Activated T-cell treated with anti-CD3 and anti-CD28 coated beads for 4 hours (primary cell): ENCODE results near the gene HMCN2.

Experiments used
- DNase-seq: peaks from one replicate; pipeline ENCODE4 v3.0.0-alpha.2; 2020

The HMCN2 gene

DNA sequence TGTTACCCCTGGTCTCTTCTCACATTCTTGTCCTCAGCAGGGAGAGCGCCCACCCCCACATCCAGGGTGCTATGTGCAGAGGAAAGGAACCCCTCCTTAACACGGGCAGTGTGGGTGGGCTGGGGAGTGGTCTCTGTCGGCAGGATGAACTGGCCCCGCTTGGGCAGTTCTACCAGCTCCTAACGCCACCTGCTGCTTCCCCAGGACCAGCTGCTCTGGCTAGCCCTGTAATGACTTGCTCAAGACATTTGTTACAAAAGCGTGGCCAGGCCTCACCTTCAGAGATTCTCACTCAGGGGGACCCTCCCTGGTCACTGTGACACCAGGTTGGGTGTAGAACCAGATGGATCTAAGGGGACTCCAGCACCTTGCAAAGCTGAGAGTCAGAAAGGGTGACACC lies 82.4 kb downstream of the HMCN2 start:
- no peak for DNase-seq

DNA sequence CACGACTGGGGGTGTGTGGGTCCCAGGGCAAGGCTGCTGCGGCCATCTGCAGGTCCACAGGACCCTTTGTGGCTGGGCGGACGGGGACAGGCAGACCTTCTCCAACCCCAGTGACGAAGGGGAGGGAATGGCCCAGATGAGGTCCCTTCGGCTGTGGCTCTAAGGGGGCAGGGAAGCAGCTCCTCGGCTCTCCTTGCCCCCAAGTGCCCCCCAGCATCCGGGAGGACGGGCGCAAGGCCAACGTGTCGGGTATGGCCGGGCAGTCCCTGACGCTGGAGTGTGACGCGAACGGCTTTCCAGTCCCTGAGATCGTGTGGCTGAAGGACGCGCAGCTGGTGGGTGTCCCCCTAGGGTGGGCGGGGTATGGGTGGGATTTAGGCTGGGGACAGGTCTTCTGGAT lies 82.8 kb downstream of the HMCN2 start:
- no peak for DNase-seq

DNA sequence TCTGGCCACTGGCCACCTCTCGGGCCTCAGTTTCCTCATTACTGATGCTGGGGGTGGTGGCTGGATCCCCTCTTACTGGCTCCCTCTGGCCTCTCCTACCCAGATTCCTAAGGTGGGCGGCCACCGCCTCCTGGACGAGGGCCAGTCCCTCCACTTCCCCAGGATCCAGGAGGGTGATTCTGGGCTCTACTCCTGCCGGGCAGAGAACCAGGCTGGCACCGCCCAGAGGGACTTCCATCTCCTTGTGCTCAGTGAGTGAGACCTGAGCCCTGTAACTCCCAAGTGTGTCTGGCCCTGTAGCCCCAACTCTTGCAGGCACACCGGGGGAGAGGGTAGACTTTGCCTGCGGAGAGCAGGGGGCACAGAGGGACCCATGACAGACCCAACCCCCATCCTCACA lies 83.3 kb downstream of the HMCN2 start:
- DNase-seq, result no peak

DNA sequence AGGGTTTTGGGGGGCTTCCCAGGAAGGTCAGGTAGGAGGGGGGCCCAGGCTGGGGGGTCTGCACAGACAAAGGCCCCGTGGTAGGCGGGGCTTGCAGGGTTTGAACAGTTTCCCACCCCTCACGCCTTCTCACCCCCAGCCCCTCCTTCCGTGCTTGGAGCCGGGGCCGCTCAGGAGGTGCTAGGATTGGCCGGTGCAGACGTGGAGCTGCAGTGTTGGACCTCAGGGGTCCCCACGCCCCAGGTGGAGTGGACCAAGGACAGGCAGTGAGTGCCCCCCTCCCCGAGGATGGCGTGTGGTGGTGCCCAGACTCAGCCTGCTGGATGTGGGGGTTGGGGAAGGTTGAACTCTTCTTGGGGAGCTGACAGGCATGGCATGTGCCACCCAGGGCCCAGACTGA lies 83.8 kb downstream of the HMCN2 start:
- DNase-seq, result no peak

DNA sequence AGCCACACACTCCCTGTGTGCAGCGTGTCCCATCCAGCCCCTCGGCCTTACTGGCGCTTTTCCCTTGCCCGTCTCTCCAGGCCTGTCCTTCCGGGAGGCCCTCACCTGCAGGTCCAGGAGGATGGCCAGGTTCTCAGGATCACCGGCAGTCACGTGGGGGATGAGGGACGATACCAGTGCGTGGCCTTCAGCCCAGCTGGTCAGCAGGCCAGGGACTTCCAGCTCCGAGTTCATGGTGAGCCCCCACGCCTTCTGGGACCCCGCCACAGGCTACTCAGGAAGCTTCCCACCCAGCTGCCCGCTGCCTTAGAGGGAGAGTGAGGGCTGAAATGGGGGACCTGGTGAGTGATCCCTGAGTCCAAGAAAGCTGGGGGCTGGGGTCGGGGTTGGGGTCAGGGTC lies 85.8 kb downstream of the HMCN2 start:
- no peak for DNase-seq

DNA sequence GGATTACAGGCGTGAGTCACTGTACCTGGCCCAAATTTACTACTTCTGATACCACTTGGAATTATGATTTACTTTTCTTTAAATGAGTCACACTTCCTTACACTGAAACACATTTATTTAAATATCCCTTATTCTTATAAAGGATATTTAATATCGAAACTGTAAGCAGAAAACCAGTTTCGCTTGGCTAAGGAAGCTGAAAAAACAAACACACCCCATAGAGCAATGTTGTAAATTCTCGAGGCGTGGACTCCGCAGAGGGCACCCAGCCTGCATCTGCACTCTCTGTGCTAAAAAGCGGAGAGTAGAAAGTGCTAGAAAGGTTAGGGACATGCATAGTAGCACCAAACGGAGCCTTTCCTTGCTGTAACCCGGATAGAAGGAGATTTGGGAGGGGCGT lies 86.5 kb downstream of the HMCN2 start:
- no peak for DNase-seq

DNA sequence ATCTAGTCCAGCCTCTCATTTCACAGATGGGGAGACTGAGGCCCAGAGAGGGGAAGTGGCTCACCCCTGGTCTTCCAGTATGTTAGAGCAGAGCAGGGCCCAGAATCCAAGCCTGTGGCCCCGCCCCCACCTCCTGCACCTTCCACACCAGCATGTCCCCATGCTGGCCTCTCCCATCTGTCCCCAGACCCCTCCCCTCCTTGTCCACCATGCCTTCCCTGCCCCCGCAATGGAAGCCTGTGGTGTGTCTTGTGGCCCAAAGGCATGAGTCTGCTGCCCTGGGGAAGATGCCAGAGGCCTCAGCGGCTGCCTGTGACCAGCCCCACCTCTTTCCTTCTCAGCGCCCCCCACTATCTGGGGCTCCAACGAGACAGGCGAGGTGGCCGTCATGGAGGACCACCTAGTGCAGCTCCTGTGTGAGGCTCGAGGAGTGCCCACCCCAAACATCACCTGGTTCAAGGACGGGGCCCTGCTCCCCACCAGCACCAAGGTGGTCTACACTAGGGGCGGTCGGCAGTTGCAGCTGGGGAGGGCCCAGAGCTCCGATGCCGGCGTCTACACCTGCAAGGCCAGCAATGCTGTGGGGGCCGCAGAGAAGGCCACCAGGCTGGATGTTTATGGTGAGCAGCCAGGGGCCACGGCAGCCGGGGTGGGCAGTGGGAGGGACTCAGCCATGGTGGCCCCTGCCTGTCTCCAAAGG lies 87.2 kb downstream of the HMCN2 start:
- no peak for DNase-seq

DNA sequence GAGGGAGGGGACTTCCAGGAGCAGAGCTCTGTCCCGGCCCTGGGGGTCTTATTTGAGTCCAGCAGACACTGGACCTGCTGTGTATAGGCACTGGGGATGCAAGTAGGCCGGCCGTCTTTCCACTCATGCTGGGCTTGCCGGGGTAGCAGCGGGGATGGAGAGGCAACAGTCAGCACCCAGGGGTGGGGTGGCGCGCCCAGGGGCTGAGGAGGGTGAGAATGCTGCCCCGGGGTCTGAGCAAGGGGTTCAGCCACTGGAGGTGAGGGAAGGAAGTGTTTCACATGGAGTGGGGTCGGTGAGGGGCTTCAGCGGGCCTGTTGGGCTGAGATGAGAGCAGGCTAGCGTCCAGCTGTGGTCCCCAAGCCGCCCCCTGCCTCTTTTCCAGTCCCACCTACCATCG lies 88.8 kb downstream of the HMCN2 start:
- DNase-seq, result no peak

DNA sequence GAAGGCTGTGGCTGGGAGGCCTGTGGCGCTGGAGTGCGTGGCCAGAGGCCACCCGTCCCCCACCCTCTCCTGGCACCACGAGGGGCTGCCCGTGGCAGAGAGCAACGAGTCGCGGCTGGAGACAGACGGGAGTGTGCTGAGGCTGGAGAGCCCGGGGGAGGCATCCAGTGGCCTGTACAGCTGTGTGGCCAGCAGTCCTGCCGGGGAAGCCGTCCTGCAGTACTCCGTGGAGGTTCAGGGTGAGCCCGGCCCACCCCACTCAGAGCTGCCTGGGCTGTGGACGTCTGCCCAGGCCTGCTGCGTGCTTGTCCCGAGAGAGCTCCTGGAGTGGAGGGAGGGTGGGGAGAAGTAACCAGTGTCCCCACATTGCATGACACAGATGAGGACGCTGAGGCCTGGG lies 89.2 kb downstream of the HMCN2 start:
- DNase-seq, result no peak

DNA sequence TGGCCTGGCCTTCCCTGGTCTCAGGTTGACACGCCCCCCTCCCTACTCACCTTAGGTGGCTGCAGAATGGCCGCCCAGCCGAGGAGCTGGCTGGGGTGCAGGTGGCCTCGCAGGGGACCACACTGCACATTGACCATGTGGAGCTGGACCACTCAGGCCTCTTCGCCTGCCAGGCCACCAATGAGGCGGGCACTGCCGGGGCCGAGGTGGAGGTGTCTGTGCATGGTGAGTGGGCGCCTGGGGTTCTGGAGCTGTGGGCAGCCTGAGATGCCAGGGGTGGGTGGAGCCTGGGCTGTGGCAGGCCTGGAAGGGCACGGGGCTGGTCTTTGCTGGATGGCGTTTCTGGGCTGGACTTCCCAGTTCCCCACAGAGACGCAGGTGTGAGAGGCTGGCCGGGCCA lies 90.5 kb downstream of the HMCN2 start:
- DNase-seq, result no peak

DNA sequence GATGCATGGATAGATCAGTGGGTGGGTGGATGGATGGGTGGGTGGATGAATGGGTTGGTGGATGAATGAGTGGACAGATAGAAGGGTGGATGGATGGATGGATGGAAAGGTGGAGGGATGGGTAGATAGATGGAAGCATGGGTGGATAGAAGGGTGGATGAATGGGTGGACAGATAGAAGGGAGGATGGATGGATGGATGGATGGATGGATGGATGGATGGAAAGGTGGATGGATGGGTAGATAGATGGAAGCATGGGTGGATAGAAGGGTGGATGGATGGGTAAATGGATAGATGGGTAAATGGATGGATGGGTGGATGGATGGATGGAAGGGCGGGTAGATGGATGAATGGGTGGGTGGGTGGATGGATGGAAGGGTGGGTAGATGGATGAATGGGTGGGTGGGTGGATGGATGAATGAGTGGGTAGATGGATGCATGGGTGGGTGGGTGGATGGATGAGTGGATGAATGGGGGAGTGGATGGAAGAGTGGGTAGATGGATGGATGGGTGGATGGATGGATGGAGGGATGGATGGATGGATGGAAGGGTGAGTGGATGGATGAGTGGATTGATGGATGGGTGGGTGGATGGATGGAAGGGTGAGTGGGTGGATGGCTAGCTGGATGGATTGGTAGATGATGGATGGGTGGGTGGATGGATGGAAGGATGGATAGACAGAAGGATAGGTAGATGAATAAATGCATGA lies 91.5 kb downstream of the HMCN2 start:
- DNase-seq, result no peak

DNA sequence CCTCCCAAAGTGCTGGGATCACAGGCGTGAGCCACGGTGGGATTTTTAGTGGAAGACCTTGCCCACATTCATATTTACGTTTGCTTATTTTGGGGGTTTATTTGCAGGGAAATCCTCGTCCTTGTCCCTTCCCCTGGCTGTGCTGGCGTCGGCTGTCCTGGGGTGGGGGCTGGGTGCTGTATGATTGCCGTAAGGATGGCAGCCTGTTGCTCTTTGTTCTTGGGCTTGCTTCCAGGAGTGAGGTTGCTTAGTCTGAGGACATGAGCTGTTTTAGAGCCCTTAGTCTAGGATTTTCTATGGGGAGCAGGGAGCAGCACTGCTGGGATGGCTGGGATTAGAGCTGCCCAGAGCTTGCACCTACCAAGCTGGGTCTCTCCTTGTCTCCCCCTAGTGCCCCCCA lies 93.4 kb downstream of the HMCN2 start:
- no peak for DNase-seq

DNA sequence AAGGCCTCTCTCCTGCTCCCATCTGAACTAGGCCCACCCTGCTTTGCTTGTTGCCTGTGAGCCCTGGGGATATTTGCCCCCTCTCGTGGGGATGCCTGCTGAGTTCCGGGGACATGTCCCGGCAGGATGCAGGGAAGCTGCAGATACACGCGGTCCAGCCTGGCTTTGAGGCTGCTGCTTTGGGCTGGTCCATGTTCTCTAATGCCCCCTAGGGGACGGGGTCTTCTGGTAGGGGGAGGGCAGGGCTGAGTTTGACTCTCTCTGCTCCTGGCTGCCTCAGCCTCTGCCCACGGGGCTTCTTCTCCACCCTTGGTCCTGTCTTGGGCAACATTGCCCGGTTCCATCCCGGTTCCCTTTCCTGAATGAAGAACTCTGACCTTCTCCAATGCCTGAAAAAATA lies 94.3 kb downstream of the HMCN2 start:
- DNase-seq, result no peak

DNA sequence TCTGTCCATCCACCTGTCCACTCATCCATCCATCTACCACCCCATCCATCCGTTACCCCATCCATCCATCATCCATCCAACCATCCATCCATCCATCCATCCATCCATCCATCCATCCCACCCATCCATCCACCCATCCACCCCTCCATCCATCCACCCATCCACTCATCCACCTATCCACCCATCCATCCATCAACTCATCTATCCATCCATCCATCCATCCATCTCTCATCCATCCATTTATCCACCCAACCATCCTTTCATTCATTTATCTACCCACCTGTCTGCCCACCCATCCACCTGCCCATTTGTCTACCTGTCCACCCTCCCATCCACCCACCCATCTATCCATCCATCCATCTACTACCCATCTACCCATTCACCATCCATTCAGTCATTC lies 95.1 kb downstream of the HMCN2 start:
- no peak for DNase-seq

DNA sequence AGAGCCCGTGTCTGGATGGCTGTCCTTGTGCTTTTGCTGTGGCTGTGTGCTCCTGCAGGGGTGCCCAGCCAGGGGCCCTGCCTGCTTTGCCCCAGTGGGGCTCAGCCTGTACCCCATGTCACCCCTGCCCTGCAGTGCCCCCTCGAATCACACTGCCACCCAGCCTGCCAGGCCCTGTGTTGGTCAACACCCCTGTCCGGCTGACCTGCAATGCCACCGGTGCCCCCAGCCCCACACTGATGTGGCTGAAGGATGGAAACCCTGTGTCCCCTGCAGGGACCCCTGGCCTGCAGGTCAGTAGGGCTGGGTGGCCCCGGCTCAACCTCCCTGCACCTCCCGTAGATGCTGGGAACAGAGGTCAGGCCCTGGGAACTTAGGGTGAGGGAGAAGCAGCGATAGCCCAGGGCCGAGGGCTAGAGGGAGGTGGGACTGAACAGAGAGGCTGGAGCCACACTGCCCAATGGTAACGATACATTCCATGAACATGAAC lies 96.4 kb downstream of the HMCN2 start:
- DNase-seq, result no peak

DNA sequence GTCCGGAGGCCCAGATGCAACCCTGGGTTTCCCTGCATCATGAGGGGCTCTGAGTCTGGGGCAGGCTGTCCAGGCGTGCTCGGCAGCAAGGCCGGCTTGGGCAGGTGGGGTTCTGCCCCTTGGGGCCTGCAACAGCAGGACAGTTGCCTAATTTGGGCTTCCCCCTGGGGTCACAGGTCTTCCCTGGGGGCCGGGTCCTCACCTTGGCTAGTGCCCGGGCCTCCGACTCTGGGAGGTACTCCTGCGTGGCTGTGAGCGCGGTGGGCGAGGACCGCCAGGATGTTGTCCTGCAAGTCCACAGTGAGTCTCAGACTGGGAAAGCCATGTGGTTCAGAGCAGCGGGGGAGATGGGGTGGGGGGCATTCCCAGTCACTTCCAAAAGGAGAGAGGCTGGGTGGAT lies 97.1 kb downstream of the HMCN2 start:
- DNase-seq, result no peak

DNA sequence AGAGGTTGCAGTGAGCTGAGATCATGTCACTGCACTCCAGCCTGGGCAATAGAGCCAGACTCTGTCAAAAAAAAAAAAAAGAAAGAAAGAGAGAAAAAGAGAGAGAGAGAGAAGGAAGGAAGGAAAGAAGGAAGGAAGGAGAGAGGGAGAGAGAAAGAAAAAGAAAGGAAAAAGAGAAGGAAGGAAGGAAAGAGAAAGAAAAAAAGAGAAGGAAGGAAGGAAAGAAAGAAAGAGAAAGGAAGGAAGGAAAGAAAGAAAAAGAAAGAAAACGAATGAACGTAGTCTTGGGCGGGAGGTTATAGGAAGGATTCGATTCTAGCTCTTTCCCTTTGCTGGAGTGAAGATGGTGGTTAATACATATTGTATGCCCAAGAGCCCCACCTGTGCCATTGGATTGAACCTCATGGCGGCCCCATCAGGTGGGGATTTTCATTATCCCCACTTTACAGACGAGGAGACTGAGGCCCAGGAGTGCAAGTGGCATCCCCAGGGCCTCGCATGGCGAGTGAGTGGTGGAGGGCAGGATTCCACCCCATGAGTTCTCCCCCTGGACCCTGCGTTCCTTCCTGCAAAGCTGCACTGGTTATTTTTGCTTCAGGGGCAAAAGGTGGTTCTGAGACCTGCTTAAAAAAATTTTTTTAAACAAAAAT lies 98.3 kb downstream of the HMCN2 start:
- DNase-seq, result no peak

DNA sequence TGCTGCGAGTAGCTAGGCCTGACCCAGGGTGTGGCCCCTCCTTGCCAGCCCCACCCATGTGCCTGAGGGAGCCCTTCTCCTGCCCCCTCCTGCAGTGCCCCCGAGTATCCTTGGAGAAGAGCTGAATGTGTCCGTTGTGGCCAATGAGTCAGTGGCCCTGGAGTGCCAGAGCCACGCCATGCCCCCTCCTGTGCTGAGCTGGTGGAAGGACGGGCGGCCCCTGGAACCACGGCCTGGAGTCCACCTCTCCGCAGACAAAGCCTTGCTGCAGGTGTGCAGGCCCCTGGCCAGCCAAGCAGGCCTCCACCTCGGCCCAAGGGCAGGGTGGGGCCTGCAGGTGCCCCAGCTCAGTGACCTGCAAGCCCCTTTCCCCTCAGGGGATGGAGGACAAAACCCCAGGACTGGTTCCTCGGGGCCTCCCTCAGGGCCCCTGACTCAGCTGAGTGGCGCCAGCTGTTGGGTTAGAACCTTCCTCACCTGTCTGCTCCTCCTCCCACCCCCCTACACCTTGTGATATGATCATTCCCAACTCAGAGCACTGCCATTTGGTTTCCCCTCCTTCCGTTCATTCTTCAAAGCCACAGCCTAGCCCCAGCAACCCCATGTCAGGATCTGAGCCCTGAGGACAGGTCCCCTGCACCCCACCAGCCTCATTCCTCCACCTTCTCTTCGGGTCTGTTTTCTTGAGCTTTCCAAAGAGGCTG lies 99.2 kb downstream of the HMCN2 start:
- DNase-seq, result no peak

DNA sequence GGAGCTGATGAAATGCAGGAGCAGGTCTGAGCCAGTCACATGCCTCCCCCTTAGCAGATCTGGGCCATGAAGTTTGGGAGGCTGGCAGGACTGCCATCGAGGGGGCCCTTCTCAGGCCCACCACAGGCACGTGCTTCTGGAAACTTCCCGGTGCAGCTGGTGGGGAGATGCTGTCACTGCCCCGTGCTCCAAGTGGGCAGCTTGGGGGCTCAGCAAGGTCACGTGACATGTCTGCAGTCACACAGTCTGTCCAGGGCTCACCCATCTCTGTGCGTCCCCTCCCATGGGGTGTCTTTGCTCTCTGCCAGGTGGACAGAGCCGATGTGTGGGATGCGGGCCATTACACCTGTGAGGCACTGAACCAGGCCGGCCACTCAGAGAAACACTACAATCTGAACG lies 99.8 kb downstream of the HMCN2 start:
- DNase-seq, result no peak

DNA sequence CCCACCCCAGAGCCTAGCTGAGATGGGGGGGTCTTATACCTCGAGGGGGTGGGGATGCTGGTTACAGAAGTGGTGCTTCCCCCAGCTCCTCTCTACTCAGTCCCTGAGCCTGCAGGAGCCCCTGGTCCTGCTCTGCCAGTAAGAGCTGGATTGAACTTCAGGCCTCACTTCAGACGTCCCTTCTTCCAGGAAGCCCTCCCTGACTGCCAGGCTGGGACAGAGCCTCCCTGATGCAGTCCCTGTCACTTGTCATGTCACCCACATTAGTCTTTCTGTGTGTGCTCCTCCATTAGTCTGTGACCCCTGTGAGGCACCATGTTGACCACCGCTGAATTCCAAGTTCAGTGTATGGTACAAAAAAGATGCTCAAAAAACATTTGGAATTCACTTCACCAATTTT lies 100.5 kb downstream of the HMCN2 start:
- no peak for DNase-seq

DNA sequence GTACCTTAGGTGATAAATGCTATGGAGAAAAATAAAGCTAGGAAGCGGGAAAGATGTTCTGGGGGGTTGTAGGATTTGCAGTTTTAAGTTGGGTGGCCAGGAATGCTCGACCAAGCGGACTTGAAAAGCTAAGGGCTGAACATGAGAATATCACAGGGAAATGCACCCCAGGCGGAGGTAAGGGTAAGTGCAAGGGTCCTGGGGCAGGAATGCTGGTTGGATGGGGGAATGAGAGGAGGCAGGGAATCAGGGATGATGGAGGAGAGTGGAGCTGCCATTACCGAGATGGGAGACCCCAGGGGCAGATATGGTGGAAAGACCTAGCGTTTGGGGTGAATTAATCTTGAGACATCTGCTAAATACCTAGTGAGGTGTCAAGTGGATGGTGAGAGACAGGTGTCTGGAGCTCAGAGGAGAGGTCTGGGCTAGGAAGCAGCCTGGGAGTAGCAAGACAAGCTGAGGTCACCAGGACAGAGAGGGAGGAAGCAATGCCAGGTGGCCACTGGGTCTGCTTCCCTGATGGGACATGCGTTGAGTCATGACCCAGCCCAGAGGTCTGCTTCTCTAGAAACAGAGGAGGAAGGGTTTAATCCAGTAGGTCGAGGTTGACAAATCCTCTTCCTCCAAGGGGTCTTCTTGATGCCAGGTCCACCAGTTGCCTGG lies 101.5 kb downstream of the HMCN2 start:
- DNase-seq, result no peak

DNA sequence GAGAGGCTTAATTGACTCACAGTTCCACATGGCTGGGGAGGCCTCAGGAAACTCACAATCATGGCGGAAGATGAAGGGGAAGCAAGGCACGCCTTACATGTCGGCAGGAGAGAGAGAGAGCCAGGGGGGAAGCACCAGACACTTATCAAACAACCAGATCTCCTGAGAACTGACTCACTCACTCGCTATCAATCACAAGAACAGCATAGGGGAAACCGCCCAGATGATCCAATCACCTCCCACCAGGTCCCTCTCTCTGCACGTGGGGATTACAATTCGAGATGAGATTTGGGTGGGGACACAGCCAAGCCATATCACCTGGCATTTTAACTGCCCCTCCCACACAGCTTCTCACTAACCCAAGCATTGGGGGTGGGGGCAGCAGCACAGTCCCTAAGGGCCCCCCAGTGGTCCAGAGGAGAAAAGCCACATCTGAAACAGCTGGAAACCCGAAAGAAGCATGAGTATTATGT lies 103.1 kb downstream of the HMCN2 start:
- no peak for DNase-seq

DNA sequence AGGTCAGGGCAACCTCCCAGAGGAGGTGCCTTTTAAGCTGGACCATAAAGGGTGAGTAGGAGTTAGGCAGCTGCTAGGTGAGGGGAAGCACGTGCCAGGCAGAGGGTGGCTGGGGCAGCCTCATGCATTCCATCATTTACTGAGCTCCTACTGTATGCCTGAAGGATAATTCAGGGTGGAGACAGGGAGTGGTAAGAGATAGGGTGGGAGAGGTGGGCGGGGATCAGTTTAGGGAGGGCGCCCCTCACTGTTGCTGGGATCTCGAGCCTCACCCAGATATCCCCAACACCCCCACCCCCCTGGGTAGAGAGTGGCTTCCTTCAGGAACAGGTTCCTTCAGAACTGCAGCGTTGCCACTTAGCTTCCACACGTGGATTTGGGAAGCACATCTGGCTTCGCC lies 104.7 kb downstream of the HMCN2 start:
- DNase-seq, result no peak
